CD4-positive, alpha-beta T cell treated with Interleukin-17A for 4 hours (primary cell): Measurements from ENCODE around the gene TICAM2.

Experiments used
- DNase-seq: peaks from one replicate; pipeline ENCODE4 v3.0.0-alpha.2; 2020; ENCODE audit warnings: mixed read lengths

The TICAM2 gene

GRCh38 chr5:115530426-115530825 is 71.9 kb downstream of the TICAM2 start:
- no peak for DNase-seq
